Smooth muscle cell of the umbilical artery (primary cell): ENCODE data around the gene ADAM29. TPM values are rescaled to one million over a fixed set of nuclear protein-coding genes. Genes with fewer than 3 reads are reported as not detected.

Source experiments
- total RNA-seq: library from RNA; depleted of rRNA; stranded (reverse); fragments of >200 nt; gene quantifications from 2 replicates; pipeline ENCODE4 v1.2.3, GENCODE V29; 2014

Gene ADAM29
- total RNA-seq, result not detected in 2 replicates

DNA sequence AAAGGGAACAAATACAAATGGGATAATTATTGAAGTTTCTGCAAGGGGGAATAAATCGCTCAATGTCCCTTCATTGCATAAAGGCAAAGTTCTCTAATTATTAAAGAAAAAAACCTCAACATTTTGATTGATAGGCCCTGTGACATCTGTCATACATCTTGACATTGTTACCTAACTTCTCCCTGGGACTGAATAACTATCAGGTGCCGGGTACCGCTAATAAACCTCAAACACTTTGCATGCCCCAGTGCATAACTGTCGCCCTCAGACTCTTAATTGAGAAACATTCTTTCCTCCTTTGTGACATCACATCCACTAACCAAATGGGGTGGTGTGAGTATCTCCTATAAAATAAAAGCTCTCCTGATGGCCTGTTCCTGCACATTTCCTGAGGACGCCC lies at the start of gene ADAM29:
Gene ADAM29, plus strand, starts transcription at position 301 of the 400 bp plus-strand sequence. CDS start 57,168 bp downstream, outside the sequence.

Other genes starting within 250 kb of the ADAM29 start
- not detected in 2 replicates for gene GLRA3, start 89.1 kb upstream of the ADAM29 start, total RNA-seq